Daoy (cell line): ENCODE measurements around the gene IGFLR1. TPM values are rescaled to one million over a fixed set of nuclear protein-coding genes. Genes with fewer than 3 reads are reported as not detected.

Source experiments
- DNase-seq: peaks from one replicate; pipeline ENCODE4 v3.0.0-alpha.2; 2015; ENCODE audit warnings: low read depth
- total RNA-seq: library from RNA; depleted of rRNA; stranded (reverse); fragments of >200 nt; shearing (Covaris generic); gene quantifications from 2 replicates; pipeline ENCODE4 v1.2.3, GENCODE V29; 2014

IGFLR1 gene
- total RNA-seq, 1 experiment from 2014 or later = 3.9 TPM

DNA sequence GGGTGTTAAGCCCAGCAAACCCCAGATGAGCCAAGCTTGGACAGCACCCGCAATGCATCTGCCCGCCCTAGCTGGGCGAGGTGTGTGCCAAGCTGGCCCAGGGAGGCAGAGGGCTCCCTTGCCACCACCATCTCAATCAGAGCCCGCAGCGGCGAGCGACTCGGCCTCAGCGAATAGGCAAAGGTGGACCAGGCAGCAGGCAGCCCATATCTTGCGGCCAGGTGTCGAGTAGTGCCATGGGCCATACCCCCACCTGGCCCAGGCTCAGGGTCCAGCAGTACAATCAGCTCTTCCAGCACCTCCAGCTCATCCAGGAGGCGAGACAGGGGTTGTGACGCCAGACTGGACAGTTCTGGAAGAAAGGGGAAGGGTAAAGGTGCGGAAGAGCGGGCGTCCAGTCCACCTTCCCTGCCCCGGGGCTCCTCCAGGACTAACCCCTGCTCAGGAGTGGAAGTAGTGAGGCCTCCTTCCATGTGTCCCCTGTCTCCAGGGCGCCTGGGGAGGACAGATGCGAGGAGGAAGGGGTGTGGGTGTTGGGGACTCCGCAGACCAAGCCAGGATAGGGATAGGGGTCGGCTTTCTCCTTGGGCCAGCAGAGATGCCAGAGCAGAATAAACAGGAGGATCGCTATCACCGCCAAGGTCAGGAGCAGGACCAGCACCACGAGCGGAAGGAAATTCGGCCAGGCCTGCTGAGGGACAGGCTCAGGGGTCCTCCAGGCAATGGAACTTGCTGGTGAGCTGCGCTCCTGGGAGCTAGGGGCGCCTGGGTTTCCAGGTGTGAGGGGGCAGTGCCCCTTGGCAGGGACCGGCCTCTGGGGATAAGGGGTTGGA is 2.8 kb downstream of the IGFLR1 start:
- no peak for DNase-seq

- no peak for DNase-seq
Measured at GRCh38 chr19:35738887-35739229, 3.4 kb downstream of the IGFLR1 start.

DNA sequence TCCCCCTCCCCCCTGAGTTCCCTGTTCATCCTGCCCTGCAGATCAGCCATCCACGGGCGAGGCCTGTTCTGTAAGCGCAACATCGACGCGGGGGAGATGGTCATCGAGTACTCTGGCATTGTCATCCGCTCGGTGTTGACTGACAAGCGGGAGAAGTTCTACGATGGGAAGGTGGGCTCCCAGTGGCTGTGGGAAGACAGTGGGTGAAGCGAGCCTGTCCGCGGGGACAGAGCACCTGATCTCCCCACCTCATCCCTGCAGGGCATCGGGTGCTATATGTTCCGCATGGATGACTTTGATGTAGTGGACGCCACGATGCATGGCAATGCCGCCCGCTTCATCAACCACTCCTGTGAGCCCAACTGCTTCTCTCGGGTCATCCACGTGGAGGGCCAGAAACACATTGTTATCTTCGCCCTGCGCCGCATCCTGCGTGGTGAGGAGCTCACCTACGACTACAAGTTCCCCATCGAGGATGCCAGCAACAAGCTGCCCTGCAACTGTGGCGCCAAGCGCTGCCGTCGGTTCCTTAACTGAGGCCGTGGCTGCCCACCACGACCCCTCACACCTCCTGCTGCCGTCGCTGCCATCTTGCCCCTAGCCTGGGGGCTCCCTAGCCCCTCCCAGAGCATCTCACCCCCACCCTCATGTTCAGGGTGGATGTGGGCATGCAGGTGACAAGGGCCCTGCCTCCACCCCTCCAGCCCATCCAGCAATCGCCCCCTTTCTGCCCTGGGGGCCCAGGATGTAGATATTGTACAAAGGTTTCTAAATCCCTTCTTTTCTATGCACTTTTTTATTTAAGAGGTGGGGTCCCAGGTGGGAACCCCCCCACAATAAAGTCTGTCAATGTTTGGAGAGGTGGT is 4.0 kb downstream of the IGFLR1 start:
- no peak for DNase-seq

DNA sequence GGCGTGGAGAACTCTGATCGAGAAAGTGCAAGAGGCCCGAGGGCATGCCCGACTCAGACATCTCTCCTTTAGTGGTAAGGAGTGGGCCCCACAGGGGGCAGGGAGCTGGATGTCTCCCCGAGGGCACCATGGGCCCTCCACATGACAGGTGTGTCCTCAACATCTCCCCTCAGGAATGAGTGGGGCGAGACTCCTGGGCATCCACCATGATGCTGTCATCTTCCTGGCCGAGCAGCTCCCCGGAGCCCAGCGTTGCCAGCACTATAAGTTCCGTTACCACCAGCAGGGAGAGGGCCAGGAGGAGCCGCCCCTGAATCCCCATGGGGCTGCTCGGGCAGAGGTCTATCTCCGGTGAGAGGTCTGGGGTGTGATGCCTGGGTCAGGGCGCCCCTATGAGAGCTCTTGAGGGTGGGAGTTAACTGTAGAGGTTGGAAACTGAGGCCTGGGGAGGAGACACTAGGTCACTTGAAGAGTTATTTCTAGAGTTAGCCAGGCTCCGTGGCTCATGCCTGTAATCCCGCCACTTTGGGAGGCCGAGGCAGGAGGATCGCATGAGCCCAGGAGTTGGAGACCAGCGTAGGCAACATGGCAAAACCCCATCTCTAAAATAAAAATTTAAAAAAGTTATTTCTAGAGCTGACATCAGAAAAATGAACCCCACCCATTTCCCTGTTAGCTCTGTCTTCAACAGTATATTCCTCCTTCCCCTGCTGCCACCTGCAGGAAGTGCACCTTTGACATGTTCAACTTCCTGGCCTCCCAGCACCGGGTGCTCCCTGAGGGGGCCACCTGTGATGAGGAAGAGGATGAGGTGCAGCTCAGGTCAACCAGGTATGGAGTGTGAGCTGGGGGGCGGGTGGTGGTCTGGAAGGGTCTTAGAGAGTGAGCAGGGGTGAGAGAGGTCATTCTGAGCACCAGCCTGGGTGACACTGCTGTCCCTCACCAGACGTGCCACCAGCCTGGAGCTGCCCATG is 5.1 kb downstream of the IGFLR1 start:
- DNase-seq = no peak

GRCh38 chr19:35734889-35735288 is 7.4 kb downstream of the IGFLR1 start:
- no peak for DNase-seq

DNA sequence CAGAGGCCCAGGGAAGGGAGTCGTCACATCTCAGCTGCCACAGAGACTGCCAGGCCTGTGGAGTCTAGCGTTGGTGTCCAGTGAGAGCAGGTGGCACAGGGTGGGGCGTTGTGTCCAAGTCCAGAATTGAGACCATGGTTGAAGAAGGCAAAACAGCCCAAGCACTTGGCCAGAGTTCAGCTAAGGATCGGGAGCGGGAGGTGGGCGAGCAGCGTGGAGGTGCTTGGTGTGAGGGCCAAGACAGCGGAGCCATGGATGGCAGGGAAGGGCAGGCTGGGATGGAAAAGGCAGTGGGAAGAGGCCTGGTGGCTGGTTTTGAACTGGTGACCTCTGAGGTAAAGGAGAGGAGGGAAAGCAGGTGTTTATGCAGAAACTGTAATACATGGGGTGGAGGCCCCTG is 8.0 kb downstream of the IGFLR1 start:
- DNase-seq = no peak

DNA sequence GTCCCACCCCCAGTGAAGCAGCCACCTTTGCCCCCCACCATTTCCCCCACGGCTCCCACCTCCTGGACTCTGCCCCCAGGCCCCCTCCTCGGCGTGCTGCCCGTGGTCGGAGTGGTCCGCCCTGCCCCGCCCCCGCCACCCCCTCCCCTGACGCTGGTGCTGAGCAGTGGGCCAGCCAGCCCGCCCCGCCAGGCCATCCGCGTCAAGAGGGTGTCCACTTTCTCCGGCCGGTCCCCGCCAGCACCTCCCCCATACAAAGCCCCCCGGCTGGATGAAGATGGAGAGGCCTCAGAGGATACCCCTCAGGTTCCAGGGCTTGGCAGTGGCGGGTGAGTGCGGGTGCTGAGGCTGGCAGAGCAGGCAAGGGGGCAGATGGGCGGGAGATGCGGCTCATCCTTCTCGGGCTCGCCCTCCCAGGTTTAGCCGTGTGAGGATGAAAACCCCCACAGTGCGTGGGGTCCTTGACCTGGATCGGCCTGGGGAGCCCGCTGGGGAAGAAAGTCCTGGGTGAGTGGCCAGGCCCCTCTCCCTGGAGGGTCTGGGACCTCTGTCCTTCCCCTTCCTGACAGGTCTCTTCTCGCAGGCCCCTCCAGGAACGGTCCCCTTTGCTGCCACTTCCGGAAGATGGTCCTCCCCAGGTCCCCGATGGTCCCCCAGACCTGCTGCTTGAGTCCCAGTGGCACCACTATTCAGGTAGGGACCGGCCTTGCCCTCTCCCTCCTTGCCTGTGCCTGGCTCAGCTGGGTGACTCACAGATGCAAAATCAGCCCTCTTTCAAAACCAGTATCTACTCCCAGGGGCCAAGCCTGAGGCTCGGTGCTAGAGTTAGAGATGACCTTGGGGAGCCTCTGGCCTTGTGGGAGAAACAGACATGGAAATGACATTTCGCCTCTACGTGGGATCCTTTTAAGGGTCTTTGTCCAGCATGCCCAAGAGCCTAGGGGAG is 8.8 kb downstream of the IGFLR1 start:
- DNase-seq = no peak

DNA sequence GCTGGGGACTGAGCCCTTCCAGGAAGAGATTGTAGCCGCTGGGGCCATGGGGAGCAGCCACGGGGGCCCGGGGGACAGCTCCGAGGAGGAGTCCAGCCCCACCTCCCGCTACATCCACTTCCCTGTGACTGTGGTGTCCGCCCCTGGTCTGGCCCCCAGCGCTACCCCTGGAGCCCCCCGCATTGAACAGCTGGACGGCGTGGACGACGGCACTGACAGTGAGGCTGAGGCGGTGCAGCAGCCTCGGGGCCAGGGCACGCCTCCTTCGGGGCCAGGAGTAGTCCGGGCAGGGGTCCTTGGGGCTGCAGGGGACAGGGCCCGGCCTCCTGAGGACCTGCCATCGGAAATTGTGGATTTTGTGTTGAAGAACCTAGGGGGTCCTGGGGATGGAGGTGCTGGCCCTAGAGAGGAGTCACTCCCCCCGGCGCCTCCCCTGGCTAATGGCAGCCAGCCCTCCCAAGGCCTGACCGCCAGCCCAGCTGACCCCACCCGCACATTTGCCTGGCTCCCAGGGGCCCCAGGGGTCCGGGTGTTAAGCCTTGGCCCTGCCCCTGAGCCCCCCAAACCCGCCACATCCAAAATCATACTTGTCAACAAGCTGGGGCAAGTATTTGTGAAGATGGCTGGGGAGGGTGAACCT is 9.6 kb downstream of the IGFLR1 start:
- no peak for DNase-seq

DNA sequence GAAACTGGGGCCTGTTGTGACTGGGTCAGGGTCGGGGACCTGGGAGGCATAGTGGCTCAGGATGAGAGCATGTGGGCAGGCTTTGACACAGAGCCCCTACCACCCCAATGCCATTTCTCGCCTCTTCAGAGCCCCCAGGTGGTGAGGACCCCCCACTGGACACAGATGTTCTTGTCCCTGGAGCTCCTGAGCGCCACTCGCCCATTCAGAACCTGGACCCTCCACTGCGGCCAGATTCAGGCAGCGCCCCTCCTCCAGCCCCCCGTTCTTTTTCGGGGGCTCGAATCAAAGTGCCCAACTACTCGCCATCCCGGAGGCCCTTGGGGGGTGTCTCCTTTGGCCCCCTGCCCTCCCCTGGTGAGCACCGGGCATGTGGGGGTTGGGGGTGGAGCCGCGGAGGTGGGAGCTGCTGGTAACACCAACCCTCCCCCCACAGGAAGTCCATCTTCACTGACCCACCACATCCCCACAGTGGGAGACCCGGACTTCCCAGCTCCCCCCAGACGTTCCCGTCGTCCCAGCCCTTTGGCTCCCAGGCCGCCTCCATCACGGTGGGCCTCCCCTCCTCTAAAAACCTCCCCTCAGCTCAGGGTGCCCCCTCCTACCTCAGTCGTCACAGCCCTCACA is 10.4 kb downstream of the IGFLR1 start:
- no peak for DNase-seq

GRCh38 chr19:35731353-35731752 is 10.9 kb downstream of the IGFLR1 start:
- no peak for DNase-seq

DNA sequence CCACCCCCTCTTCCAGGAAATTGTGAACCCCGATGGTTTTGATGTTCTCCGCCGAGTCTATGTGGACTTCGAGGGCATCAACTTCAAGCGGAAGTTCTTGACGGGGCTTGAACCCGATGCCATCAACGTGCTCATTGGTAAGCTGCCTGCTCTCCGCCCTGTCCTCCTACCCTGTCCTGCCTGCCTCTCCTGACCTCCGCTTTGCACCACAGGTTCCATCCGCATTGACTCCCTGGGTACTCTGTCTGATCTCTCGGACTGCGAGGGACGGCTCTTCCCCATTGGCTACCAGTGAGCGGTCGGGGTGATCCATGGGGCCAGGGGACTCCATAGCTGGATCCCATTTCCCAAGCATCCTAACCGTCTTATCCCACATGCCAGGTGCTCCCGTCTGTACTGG is 11.9 kb downstream of the IGFLR1 start:
- no peak for DNase-seq

DNA sequence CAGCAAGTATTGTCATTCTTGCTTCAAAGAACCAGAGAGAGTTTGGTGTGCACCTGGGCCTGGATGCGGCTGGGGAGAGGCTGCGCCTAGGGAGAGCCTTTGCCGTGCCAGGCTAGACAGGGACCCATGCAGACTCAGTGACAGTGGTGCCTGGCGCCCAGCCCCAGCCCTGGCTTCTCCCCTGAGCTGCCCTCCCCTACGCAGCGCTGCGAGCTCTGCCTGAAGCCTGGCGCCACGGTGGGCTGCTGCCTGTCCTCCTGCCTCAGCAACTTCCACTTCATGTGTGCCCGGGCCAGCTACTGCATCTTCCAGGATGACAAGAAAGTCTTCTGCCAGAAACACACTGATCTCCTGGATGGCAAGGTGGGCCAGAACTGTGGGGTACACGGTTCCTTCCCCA is 12.5 kb downstream of the IGFLR1 start:
- DNase-seq = no peak

- no peak for DNase-seq
Measured at GRCh38 chr19:35729021-35729420, 13.2 kb downstream of the IGFLR1 start.

DNA sequence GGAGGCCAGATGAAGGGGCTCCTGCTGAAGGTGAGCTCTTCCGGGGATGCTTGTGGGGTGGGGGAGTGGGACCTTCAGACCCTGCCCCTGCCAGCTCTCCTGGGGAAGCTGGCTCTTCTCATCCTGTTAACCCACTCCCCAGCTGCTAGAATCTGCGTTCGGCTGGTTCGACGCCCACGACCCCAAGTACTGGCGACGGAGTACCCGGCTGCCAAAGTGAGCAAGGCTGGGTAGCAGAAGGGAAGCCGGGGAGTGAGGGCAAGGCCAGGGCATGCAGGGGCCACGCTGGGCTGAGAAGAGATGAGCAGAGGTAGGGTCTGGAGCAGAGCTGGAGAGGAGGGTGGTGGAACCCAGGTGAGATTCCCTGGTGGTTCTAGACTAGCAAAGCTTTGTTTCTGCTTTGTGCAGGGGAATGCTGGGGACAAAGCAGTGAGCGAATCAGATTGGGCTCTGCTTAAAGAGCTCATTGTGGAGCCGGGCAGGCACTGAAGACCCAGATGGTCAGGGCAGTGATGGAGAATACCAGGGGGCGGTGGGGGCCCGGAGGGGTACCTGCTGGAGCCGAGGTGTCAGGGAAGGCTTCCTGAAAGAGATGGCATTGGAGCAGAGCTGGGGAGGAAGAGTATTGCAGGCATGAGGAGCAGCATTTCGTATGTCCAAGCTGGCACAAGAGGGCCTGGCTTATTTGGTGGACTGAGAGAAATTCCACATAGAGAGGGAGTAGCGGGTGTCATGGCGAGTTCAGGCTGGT is 14.1 kb downstream of the IGFLR1 start:
- no peak for DNase-seq

GRCh38 chr19:35727053-35727955 is 14.9 kb downstream of the IGFLR1 start:
- DNase-seq = no peak

GRCh38 chr19:35725216-35725861 is 16.9 kb downstream of the IGFLR1 start:
- DNase-seq = no peak

- DNase-seq = no peak
Measured at GRCh38 chr19:35724560-35724959, 17.7 kb downstream of the IGFLR1 start.
